Measurements from ENCODE around the gene ERBB4. TPM values are rescaled to one million over a fixed set of nuclear protein-coding genes. Genes with fewer than 3 reads are reported as not detected.

Gene ERBB4
- total and polyA plus RNA-seq, 10 of the 15 experiments (the other 5 are each of a cell fraction or from before 2014, with no cell fraction given) = under 0.01 to 0.23 (median 0.01) TPM; not detected in 4

GRCh38 chr2:211930331-211930730, 608.3 kb downstream of the ERBB4 start (continued):
- TF ChIP-seq NFIC (IDR thresholded peaks at IDR 0.05; ENCODE audit: low read depth, low read length) = peak; percentile 86
- no peak for TF ChIP-seq BMI1 (IDR thresholded peaks at IDR 0.05; ENCODE audit: borderline replicate concordance)
- TF ChIP-seq TAF1 (IDR thresholded peaks at IDR 0.05; ENCODE audit: borderline replicate concordance, low read depth, low read length) = no peak
- peak; percentile 81; the same call in 1 of the 2 replicates for TF ChIP-seq FOXM1 (IDR thresholded peaks at IDR 0.05; ENCODE audit: low read depth, low read length)
- peak; percentile 48; the same call in 1 of the 2 replicates for TF ChIP-seq CBFB (IDR thresholded peaks at IDR 0.05; ENCODE audit: low read depth)
- no peak for TF ChIP-seq STAT3 (IDR thresholded peaks at IDR 0.05; ENCODE audit: low read depth, low read length)
- TF ChIP-seq BACH1 (IDR thresholded peaks at IDR 0.05; ENCODE audit: borderline replicate concordance) = no peak
- TF ChIP-seq RUNX3 (IDR thresholded peaks at IDR 0.05; ENCODE audit: low read length) = peak; percentile 94
- peak; percentile 59; the same call in 1 of the 2 replicates for TF ChIP-seq ATF2 (IDR thresholded peaks at IDR 0.05; ENCODE audit: low read length)
- 0 out of 2 replicates have a peak, but pooled peaks have one; percentile 19 for TF ChIP-seq JUNB (IDR thresholded peaks at IDR 0.05)
- 0 out of 2 replicates have a peak, but pooled peaks have one; percentile 24 for TF ChIP-seq CREM (IDR thresholded peaks at IDR 0.05; ENCODE audit: low read depth)
- no peak for TF ChIP-seq ZNF217 (IDR thresholded peaks at IDR 0.05)
- no peak for TF ChIP-seq WRNIP1 (IDR thresholded peaks at IDR 0.05; ENCODE audit: borderline replicate concordance, low read depth, low read length)
- TF ChIP-seq RAD21 (IDR thresholded peaks at IDR 0.05; ENCODE audit: insufficient read depth, low read depth, low read length) = peak; percentile 62
- no peak for TF ChIP-seq FOXK2 (IDR thresholded peaks at IDR 0.05)
- TF ChIP-seq SIX5 (IDR thresholded peaks at IDR 0.05; ENCODE audit: low read depth, low read length, severe bottlenecking) = no peak
- TF ChIP-seq HDAC2 (IDR thresholded peaks at IDR 0.05) = no peak
